Natural killer cell (primary cell): ENCODE measurements around the gene TNFSF15. TPM values are rescaled to one million over a fixed set of nuclear protein-coding genes. Genes with fewer than 3 reads are reported as not detected.
"Not testable (repeated sequence)": the region's sequence is repeated elsewhere in the genome, so short reads cannot be mapped to it uniquely, and the experiment has no call there.

Experiments
- ATAC-seq, 3 donors: fragments of 150-1000 bp in 2 of 3; fragments of 200-7000 bp in 1 of 3; cut with Tn5 transposase; 1 replicate in 1 of 3; 2 replicates in 2 of 3; pipeline ENCODE4 v1.10.0; 2021; ENCODE audit warnings: mild to moderate bottlenecking in 2 of 3, moderate library complexity in 2 of 3
- DNase-seq, 2 donors: peaks; one replicate each; pipeline versions ENCODE4 v3.0.0 to v3.0.0-alpha.2; 2013 to 2021; ENCODE audit warnings: mixed read lengths in 1 of 2
- H3K27ac ChIP-seq: one replicate; pipeline ENCODE4 v1.5.1; 2013; ENCODE audit warnings: mild to moderate bottlenecking, low read length
- H3K27me3 ChIP-seq: one replicate; pipeline ENCODE4 v1.6.1; 2013; ENCODE audit warnings: low read length; ENCODE audit not compliant: control insufficient read depth, insufficient read depth
- H3K36me3 ChIP-seq: one replicate; pipeline ENCODE4 v1.6.1; 2013; ENCODE audit warnings: low read length; ENCODE audit not compliant: control insufficient read depth, insufficient read depth
- H3K4me1 ChIP-seq: one replicate; pipeline ENCODE4 v1.6.1; 2013; ENCODE audit warnings: low read length; ENCODE audit not compliant: control insufficient read depth, insufficient read depth
- H3K4me3 ChIP-seq: one replicate; pipeline ENCODE4 v1.5.1; 2013; ENCODE audit warnings: low read length
- H3K9me3 ChIP-seq: one replicate; pipeline ENCODE4 v1.6.1; 2013; ENCODE audit warnings: low read length; ENCODE audit not compliant: control insufficient read depth, insufficient read depth
- H3K27ac Mint-ChIP-seq, 2 donors: one replicate each; pipeline ENCODE4 v1.8.0; 2022; ENCODE audit warnings: mild to moderate bottlenecking in 2 of 2, mixed read lengths in 2 of 2, moderate library complexity in 1 of 2
- H3K27me3 Mint-ChIP-seq, 2 donors: one replicate each; pipeline ENCODE4 v1.8.0; 2022; ENCODE audit warnings: low read depth in 2 of 2, mixed read lengths in 2 of 2
- H3K36me3 Mint-ChIP-seq: one replicate; pipeline ENCODE4 v1.8.0; 2022; ENCODE audit warnings: mixed read lengths
- H3K4me1 Mint-ChIP-seq, 2 donors: one replicate each; pipeline ENCODE4 v1.8.0; 2022; ENCODE audit warnings: mixed read lengths in 2 of 2
- H3K4me3 Mint-ChIP-seq: one replicate; pipeline ENCODE4 v1.8.0; 2022; ENCODE audit warnings: mild to moderate bottlenecking, moderate library complexity, mixed read lengths
- H3K9me3 Mint-ChIP-seq, 2 donors: one replicate each; pipeline ENCODE4 v1.8.0; 2022; ENCODE audit warnings: mixed read lengths in 2 of 2
- CTCF ChIP-seq: fragments of 200-600 bp; IDR thresholded peaks from one replicate; pipeline ENCODE4 v1.8.0; 2022; ENCODE audit warnings: antibody characterized with exemption
- WGBS: methylation state at CpG from one replicate; pipeline ENCODE4 v1.1.7; 2013; ENCODE audit warnings: missing lambda C conversion rate; ENCODE audit not compliant: insufficient coverage; 5-methylcytosine and 5-hydroxymethylcytosine counted together
- intact Hi-C: fragments of 100-400 bp; cut with micrococcal nuclease; formaldehyde crosslinking; loops from one replicate; pipeline ENCODE4 v1.14.2; 2022
- total RNA-seq, 4 donors: library from RNA; stranded (reverse); fragments of 120-200 nt in 1 of 4; gene quantifications; one replicate each; pipeline versions ENCODE4 v1.2.3 to v1.2.4, GENCODE V29; 2013 to 2022

The TNFSF15 gene
- total RNA-seq, 3 donors from 2014 or later (not counting 1 experiment from before 2014, with no cell fraction given), result not detected

DNA sequence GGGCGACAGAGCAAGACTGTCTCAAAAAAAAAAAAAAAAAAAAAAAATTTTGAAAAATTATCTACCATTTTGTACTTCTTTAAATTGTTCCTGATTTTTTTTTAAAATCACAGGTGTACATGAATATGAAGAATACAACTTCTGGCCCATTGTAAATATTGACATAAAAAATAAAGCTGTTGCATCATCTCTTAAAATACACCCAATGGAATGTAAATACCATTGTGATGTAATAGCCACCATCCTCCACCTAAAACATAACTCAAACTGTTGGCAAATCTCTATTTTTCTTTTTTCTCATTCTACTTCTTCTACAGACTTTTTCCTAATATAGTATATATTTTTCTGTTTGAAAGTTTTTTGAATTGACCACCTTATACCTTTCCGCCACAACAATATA lies 62.9 kb downstream of the TNFSF15 start:
- H3K4me1 Mint-ChIP-seq, result peaks cover 0 to 9% of the 10 kb centered on the region in 2 donors
- Histone ChIP-seq H3K27ac (no peak overlapping the region), H3K27me3 (no peaks in the 10 kb centered on the region), H3K36me3 (no peaks in the 10 kb centered on the region), H3K9me3 (no peaks in the 10 kb centered on the region), H3K4me1 (peaks cover 5% of the 10 kb centered on the region), H3K4me3 (no peak overlapping the region)
- DNase-seq (no peak), ATAC-seq (no peak)
- intact Hi-C loops, result no loop called here
- H3K36me3 Mint-ChIP-seq, result no peaks in the 10 kb centered on the region
- no peaks in the 10 kb centered on the region for H3K9me3 Mint-ChIP-seq
- no peak overlapping the region for H3K4me3 Mint-ChIP-seq
- no peaks in the 10 kb centered on the region for H3K27me3 Mint-ChIP-seq
- WGBS, result no CpG with 5 or more reads among the region's 2 CpGs
- no peak for TF ChIP-seq CTCF
- no peak overlapping the region for H3K27ac Mint-ChIP-seq

- H3K4me1 ChIP-seq, result peaks cover 10% of the 10 kb centered on the region
- H3K4me3 Mint-ChIP-seq, H3K4me3 ChIP-seq, H3K27ac ChIP-seq, H3K36me3 ChIP-seq, H3K27ac Mint-ChIP-seq, H3K9me3 ChIP-seq, intact Hi-C loops, H3K27me3 Mint-ChIP-seq, DNase-seq, H3K4me1 Mint-ChIP-seq, H3K27me3 ChIP-seq, H3K36me3 Mint-ChIP-seq, H3K9me3 Mint-ChIP-seq, ATAC-seq: not testable (repeated sequence)
- 100% methylated on average over 1 of the region's 1 CpG for WGBS
Observed at GRCh38 chr9:114741521-114741920, 64.3 kb downstream of the TNFSF15 start.

GRCh38 chr9:114738581-114739316 lies 67.1 kb downstream of the TNFSF15 start:
- H3K27ac ChIP-seq, result no peak overlapping the region
- no peaks in the 10 kb centered on the region for H3K36me3 ChIP-seq
- H3K4me1 ChIP-seq, result peaks cover 18% of the 10 kb centered on the region
- Mint-ChIP-seq H3K4me1 (peaks cover 9 to 16% of the 10 kb centered on the region in 2 donors), H3K9me3 (no peaks in the 10 kb centered on the region), H3K27me3 (no peaks in the 10 kb centered on the region), H3K27ac (no peak overlapping the region), H3K4me3 (no peak overlapping the region), H3K36me3 (no peaks in the 10 kb centered on the region)
- no peaks in the 10 kb centered on the region for H3K27me3 ChIP-seq
- ATAC-seq (peak; percentile 87 to 92 (median 88)), DNase-seq (peak; percentile 55 to 90)
- H3K4me3 ChIP-seq, result no peak overlapping the region
- peak; percentile 82 for TF ChIP-seq CTCF
- WGBS, result 28% methylated on average over 7 of the region's 8 CpGs
- intact Hi-C loops, result loop anchor here (1.0 to 2.0 kb wide), 3 partner anchors 56 to 276 kb away; partner anchors contain the start of gene TEX48
- no peaks in the 10 kb centered on the region for H3K9me3 ChIP-seq

GRCh38 chr9:114737847-114738246 lies 68.0 kb downstream of the TNFSF15 start:
- H3K27me3 ChIP-seq, result no peaks in the 10 kb centered on the region
- no peaks in the 10 kb centered on the region for H3K9me3 ChIP-seq
- peaks cover 9 to 16% of the 10 kb centered on the region in 2 donors for H3K4me1 Mint-ChIP-seq
- DNase-seq, result peak in 1 of 2 donors; percentile 17
- peaks cover 18% of the 10 kb centered on the region for H3K4me1 ChIP-seq
- H3K27me3 Mint-ChIP-seq, result no peaks in the 10 kb centered on the region
- WGBS, result 81% methylated on average over 4 of the region's 4 CpGs
- H3K4me3 ChIP-seq, result no peak overlapping the region
- H3K9me3 Mint-ChIP-seq, result no peaks in the 10 kb centered on the region
- no peaks in the 10 kb centered on the region for H3K36me3 ChIP-seq
- intact Hi-C loops, result loop anchor here (2.0 kb wide), 1 partner anchor 55 kb away; the partner anchor contains the start of gene TEX48
- H3K27ac ChIP-seq, result no peak overlapping the region
- H3K27ac Mint-ChIP-seq, result no peak overlapping the region
- H3K4me3 Mint-ChIP-seq, result no peak overlapping the region
- H3K36me3 Mint-ChIP-seq, result no peaks in the 10 kb centered on the region
- no peak for ATAC-seq
- TF ChIP-seq CTCF, result no peak
